Pancreas (tissue), 10 donors: ENCODE measurements around the gene FUZ. TPM values are rescaled to one million over a fixed set of nuclear protein-coding genes. Genes with fewer than 3 reads are reported as not detected.

Source experiments
- ATAC-seq, 4 donors: fragments of 200-7000 bp; cut with Tn5 transposase; one replicate each; pipeline versions ENCODE4 v1.8.0 to v1.9.1; 2020; ENCODE audit warnings: mild to moderate bottlenecking in 4 of 4, moderate library complexity in 4 of 4
- DNase-seq, 6 donors: peaks; one replicate each; pipeline ENCODE4 v3.0.0-alpha.2; 2020
- FAIRE-seq: peaks from 2 replicates; lab custom pipeline; 2012; peaks lifted over from hg19 to GRCh38; lab: Jason Lieb, UNC
- H3K27ac ChIP-seq, 4 donors: fragments of 200-600 bp; sonication (generic); 1 replicate in 3 of 4; 2 replicates in 1 of 4; pipeline versions ENCODE4 v1.5.0 to v1.8.0; 2020
- H3K27me3 ChIP-seq, 4 donors: fragments of 200-600 bp; one replicate each; pipeline ENCODE4 v1.8.0; 2021
- H3K36me3 ChIP-seq, 3 donors: fragments of 200-600 bp; sonication (generic) in 1 of 3; one replicate each; pipeline versions ENCODE4 v1.5.0 to v1.8.0; 2020 to 2021
- H3K4me1 ChIP-seq, 3 donors: fragments of 200-600 bp; one replicate each; pipeline ENCODE4 v1.8.0; 2021
- H3K4me3 ChIP-seq, 4 donors: fragments of 200-600 bp; sonication (generic) in 2 of 4; one replicate each; pipeline versions ENCODE4 v1.5.0 to v1.8.0; 2020 to 2021
- H3K9me3 ChIP-seq, 4 donors: fragments of 200-600 bp; one replicate each; pipeline ENCODE4 v1.8.0; 2021
- CTCF ChIP-seq, 4 donors: fragments of 200-600 bp; sonication (generic) in 3 of 4; IDR thresholded peaks; one replicate each; pipeline versions ENCODE4 v1.5.0 to v1.8.0; 2021; ENCODE audit warnings: antibody characterized with exemption in 4 of 4
- WGBS, 2 donors: extraction: QIAGEN DNeasy Blood & Tissue Kit; methylation state at CpG; one replicate each; pipeline ENCODE4 v1.1.7; 2013; 5-methylcytosine and 5-hydroxymethylcytosine counted together
- intact Hi-C, 3 donors: fragments of 100-400 bp; cut with DNase I; formaldehyde crosslinking; loops; one replicate each; pipeline versions ENCODE4 v1.11.1 to v1.14.2; 2022
- polyA plus RNA-seq, 2 donors: library from polyadenylated mRNA; stranded (reverse); fragments of 200-250 nt; gene quantifications; one replicate each; pipeline ENCODE4 v1.2.3, GENCODE V29; 2013
- total RNA-seq, 6 donors: library from RNA; stranded (reverse); fragmentation: NEBNext Ultra II Directional in 4 of 6; extraction: Animal tissue kit (Norgen Biotek cat#: 25700) in 4 of 6; gene quantifications; one replicate each; pipeline versions ENCODE4 v1.2.1 to v1.2.4, GENCODE V29; 2021 to 2023
- donor health status: healthy with polysubstance abuse.
- donor health status: DM: no; HTN: no; CAD: no; lungs with moderate emphysema.
- donor health status: DM: no; HTN: no; CAD: no.
- donor health status: control.
- donor health status: control.
- donor health status: Bipolar disorder and iron deficiency.
- donor health status: DM: yes; HTN: yes; CAD: no.
- donor health status: DM: no; HTN: no; CAD: no.
- donor health status: DM: no; HTN: no; CAD: no.
- donor health status: DM: yes; HTN: yes; CAD: no.

The FUZ gene
- total and polyA plus RNA-seq, 8 donors, result 8.8 to 30.3 (median 15.6) TPM

GRCh38 chr19:49764341-49764740 lies 48.8 kb downstream of the FUZ start:
- no peak for TF ChIP-seq CTCF (IDR thresholded peaks at IDR 0.05)
- Histone ChIP-seq H3K27me3 (no peaks in the 10 kb centered on the region), H3K9me3 (no peaks in the 10 kb centered on the region), H3K4me3 (no peak overlapping the region), H3K36me3 (no peaks in the 10 kb centered on the region), H3K4me1 (peaks cover 0 to 19% (median 0%) of the 10 kb centered on the region in 3 donors), H3K27ac (no peak overlapping the region)
- FAIRE-seq (no peak), DNase-seq (no peak), ATAC-seq (no peak)
- intact Hi-C loops, result no loop called here
- WGBS, 2 donors, result 88 to 90% methylated on average over 8 of the region's 8 CpGs

- no peak within 1 kb of the TSS for H3K4me3 ChIP-seq
- FAIRE-seq, result no peak
These were observed 49.9 kb downstream of the FUZ start, which contains the start of gene TSKS for GRCh38 chr19:49763230-49763629. TSS of gene TSKS (minus strand) at chr19:49763306. CDS start at chr19:49763247, 59 bp downstream.

GRCh38 chr19:49761625-49762311 lies 51.3 kb downstream of the FUZ start:
- H3K9me3 ChIP-seq, result no peaks in the 10 kb centered on the region
- ATAC-seq (no peak), FAIRE-seq (no peak), DNase-seq (no peak)
- H3K36me3 ChIP-seq, result no peaks in the 10 kb centered on the region
- peaks cover 0 to 7% (median 0%) of the 10 kb centered on the region in 3 donors for H3K4me1 ChIP-seq
- 66 to 71% methylated on average over 16 of the region's 16 CpGs for WGBS, 2 donors
- no peaks in the 10 kb centered on the region for H3K27me3 ChIP-seq
- no peak overlapping the region for H3K4me3 ChIP-seq
- no peak overlapping the region for H3K27ac ChIP-seq
- intact Hi-C loops, result no loop called here
- TF ChIP-seq CTCF (IDR thresholded peaks at IDR 0.05), result no peak

More at GRCh38 chr19:49763230-49763629, 49.9 kb downstream of the FUZ start, which contains the start of gene TSKS:
- Histone ChIP-seq H3K4me1 (peaks cover 0 to 15% (median 0%) of the 10 kb centered on the region in 3 donors), H3K27me3 (no peaks in the 10 kb centered on the region), H3K9me3 (no peaks in the 10 kb centered on the region), H3K36me3 (no peaks in the 10 kb centered on the region), H3K27ac (no peak within 1 kb of the TSS)
- 72 to 73% methylated on average over 6 of the region's 6 CpGs for WGBS, 2 donors
- DNase-seq, result no peak
- no peak for ATAC-seq
- intact Hi-C loops, result no loop called here
- TF ChIP-seq CTCF (IDR thresholded peaks at IDR 0.05), result no peak

- no peak overlapping the region for H3K4me3 ChIP-seq
- no peaks in the 10 kb centered on the region for H3K36me3 ChIP-seq
- FAIRE-seq, result no peak
- no peak overlapping the region for H3K27ac ChIP-seq
- TF ChIP-seq CTCF (IDR thresholded peaks at IDR 0.05), result no peak
- H3K27me3 ChIP-seq, result no peaks in the 10 kb centered on the region
- no peak for DNase-seq
- H3K9me3 ChIP-seq, result no peaks in the 10 kb centered on the region
- intact Hi-C loops, result no loop called here
- no peak for ATAC-seq
- 57 to 95% methylated on average over 1 of the region's 1 CpG for WGBS, 2 donors
- H3K4me1 ChIP-seq, result peaks cover 0 to 7% (median 0%) of the 10 kb centered on the region in 3 donors
These were observed 51.9 kb downstream of the FUZ start for GRCh38 chr19:49761249-49761624.

GRCh38 chr19:49758292-49758691 lies 54.8 kb downstream of the FUZ start:
- Histone ChIP-seq H3K27ac (no peak overlapping the region), H3K9me3 (no peaks in the 10 kb centered on the region), H3K27me3 (no peaks in the 10 kb centered on the region), H3K36me3 (no peaks in the 10 kb centered on the region), H3K4me1 (no peaks in the 10 kb centered on the region), H3K4me3 (no peak overlapping the region)
- no peak for TF ChIP-seq CTCF (IDR thresholded peaks at IDR 0.05)
- intact Hi-C loops, result no loop called here
- DNase-seq (no peak), ATAC-seq (peak in 1 of 4 donors; percentile 39), FAIRE-seq (no peak)
- 22 to 24% methylated on average over 7 of the region's 7 CpGs for WGBS, 2 donors
